GM19043 (cell line): ENCODE data around the gene MYL5.
"Not testable (repeated sequence)": the region's sequence is repeated elsewhere in the genome, so short reads cannot be mapped to it uniquely, and the experiment has no call there.

Source experiments
- ATAC-seq: cut with Tn5 transposase; IDR thresholded peaks from one replicate; pipeline ENCODE4 v1.9.1; 2021; ENCODE audit warnings: low read depth; ENCODE audit not compliant: unreplicated experiment

Gene MYL5

GRCh38 chr4:635851-636627 lies 38.3 kb upstream of the MYL5 start:
- no peak for ATAC-seq

GRCh38 chr4:636628-637159 lies 37.6 kb upstream of the MYL5 start:
- no peak for ATAC-seq

- no peak for ATAC-seq
These were observed 36.6 kb upstream of the MYL5 start for GRCh38 chr4:637536-638280.

- not testable (repeated sequence) for ATAC-seq
These were observed 32.0 kb upstream of the MYL5 start for GRCh38 chr4:642366-642765.

GRCh38 chr4:646460-646859 lies 27.9 kb upstream of the MYL5 start:
- ATAC-seq = no peak

- ATAC-seq = no peak
These were observed 26.9 kb upstream of the MYL5 start for GRCh38 chr4:647481-647880.

GRCh38 chr4:648579-649292 lies 25.6 kb upstream of the MYL5 start:
- ATAC-seq = no peak

- no peak for ATAC-seq
These were observed 25.1 kb upstream of the MYL5 start for GRCh38 chr4:649293-649625.

- ATAC-seq = no peak
These were observed 24.5 kb upstream of the MYL5 start for GRCh38 chr4:649751-650310.

- ATAC-seq = no peak
These were observed 23.9 kb upstream of the MYL5 start for GRCh38 chr4:650461-650860.

- ATAC-seq = no peak
These were observed 23.1 kb upstream of the MYL5 start for GRCh38 chr4:650951-651883.

- ATAC-seq = no peak
These were observed 22.3 kb upstream of the MYL5 start for GRCh38 chr4:651884-652642.

- ATAC-seq = no peak
These were observed 21.1 kb upstream of the MYL5 start for GRCh38 chr4:653080-653821.

- no peak for ATAC-seq
These were observed 20.4 kb upstream of the MYL5 start for GRCh38 chr4:653831-654502.

- no peak for ATAC-seq
These were observed 19.9 kb upstream of the MYL5 start for GRCh38 chr4:654503-654845.

- no peak for ATAC-seq
These were observed 19.4 kb upstream of the MYL5 start for GRCh38 chr4:654871-655463.

- no peak for ATAC-seq
These were observed 18.7 kb upstream of the MYL5 start for GRCh38 chr4:655464-656151.
